HS-5 (cell line): ENCODE results near the gene APCS.
A peak's percentile ranks its signal among the peaks of the same experiment; 100 is the strongest.

ENCODE experiments used
- DNase-seq: peaks from one replicate; pipeline ENCODE4 v3.0.0-alpha.2; 2012; ENCODE audit warnings: low read depth

Gene APCS, protein sequence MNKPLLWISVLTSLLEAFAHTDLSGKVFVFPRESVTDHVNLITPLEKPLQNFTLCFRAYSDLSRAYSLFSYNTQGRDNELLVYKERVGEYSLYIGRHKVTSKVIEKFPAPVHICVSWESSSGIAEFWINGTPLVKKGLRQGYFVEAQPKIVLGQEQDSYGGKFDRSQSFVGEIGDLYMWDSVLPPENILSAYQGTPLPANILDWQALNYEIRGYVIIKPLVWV

GRCh38 chr1:159587461-159587951, at the start of gene APCS:
TSS of gene APCS (plus strand) at chr1:159587826. CDS start at chr1:159587922, 96 bp downstream.
- DNase-seq: no peak

DNA sequence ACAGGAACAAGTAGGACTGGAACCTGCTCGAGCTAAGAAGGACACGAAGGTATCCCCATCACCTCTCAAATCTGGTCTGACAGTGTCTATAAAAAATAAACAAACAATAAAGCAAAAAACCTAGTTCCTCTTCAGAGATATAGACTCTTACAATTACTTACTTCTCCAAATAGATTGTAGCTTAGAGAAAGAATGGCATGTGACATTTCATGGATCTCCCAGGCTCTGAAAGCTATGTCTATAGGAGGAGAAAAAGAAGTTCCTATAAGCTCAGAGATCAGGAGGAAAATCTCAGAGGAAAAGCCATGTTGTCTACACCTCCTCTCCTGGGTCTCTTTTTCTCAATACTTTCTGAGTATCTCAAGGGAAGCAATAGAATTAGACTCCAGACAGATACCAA, 39.5 kb upstream of the APCS start:
- no peak for DNase-seq

GRCh38 chr1:159554261-159554660, 33.4 kb upstream of the APCS start:
- no peak for DNase-seq

DNA sequence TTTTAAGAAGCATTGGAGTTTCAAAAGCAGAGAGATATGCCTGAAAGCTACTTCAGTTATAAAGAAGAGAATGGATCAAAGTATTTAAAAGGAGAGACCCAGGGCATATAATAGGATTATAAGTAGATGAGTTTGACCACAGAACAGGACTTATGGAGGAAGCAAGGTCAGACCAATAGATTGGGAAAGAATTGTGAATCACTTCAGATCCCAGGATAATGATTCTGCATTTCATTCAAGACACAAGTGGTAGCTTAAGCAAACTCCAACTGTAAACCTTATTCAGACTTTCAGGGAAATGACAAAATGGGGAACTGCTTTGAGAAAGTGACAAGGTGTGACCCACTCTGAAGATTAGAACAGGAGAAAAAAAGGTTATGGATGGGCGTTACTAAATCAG, 32.9 kb upstream of the APCS start:
- DNase-seq: no peak

- no peak for DNase-seq
These were observed 30.7 kb upstream of the APCS start for GRCh38 chr1:159556931-159557369.

DNA sequence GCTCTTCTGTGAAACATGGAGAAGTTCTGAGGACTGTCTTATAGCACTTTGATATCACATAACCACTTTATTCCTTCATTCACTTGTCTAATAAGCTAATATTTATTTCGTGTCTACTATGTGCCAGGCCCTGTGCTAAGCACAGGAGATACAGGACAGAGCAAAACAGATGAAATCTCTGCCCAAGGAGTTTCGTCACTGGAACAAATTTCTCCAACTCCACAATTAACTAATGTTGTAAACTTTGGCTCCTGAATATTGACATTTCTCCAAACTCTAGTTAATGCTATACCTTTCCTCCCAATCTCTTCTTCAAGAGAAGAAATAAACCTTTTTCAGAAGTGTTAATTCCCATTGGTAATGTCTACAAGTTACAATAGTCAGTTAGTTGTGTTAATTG, 27.0 kb upstream of the APCS start:
- DNase-seq: no peak

- no peak for DNase-seq
These were observed 26.1 kb upstream of the APCS start for GRCh38 chr1:159561497-159561896.

DNA sequence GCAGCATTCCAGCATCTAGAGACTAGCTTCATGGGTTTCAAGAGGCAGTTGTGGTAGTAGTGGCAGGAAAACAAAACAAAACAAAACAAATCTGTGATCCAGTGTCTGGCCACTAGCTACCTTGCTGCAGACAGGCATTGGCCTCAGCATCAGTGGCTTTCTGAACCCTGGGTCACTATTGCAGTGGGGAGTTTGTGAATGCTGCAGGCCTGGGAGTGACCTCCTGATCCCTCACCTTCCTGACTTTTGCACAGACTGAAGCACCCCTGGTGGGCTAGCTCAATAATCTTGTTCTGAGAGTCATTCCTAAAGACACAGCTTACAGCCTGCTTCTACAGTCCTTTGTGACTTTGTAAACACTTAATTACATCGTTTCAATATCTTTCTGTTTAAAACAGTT, 24.9 kb upstream of the APCS start:
- no peak for DNase-seq

- no peak for DNase-seq
These were observed 10.2 kb upstream of the APCS start for GRCh38 chr1:159577446-159577845.

GRCh38 chr1:159580340-159580739, 7.3 kb upstream of the APCS start:
- DNase-seq: no peak

DNA sequence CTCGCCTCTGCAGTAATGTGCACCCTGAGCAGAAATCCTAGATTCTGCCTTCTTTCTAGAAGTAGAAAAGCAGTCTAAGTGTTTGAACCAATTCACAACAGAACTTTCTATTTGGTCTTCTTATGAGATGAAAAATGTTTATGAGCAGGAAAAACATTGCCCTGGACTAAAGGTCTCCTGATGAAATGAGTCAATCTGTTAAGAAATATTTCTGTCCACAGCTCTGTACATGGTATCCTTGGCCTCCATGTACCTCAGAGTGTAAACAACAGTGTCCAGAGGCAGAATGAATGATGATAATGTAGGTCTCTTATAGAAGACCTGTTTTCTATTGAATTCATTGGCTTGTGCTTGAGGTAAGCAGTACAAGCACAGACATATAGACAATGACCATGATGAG, 6.2 kb upstream of the APCS start:
- DNase-seq: no peak

- no peak for DNase-seq
These were observed 3.1 kb upstream of the APCS start for GRCh38 chr1:159584536-159584935.

DNA sequence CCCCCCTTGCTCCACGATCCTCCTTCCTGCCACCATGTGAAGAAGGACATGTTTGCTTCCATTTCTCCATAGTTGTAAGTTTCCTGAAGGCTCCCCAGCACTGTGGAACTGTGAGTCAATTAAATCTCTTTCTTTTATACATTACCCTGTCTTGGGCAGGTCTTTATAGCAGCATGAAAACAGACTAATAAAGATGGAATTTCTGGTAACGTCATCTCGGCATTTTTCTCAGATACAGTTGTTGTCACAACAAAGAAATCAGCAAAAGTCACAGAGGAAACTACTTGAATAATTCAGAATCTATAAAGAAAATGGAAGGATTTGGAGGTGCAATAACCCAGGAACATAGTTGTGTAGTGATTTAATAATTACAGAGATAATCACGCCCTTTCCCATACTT, 4.4 kb downstream of the APCS start:
- no peak for DNase-seq

- DNase-seq: no peak
These were observed 7.2 kb downstream of the APCS start for GRCh38 chr1:159594625-159595405.

- DNase-seq: peak; percentile 98
These were observed 10.6 kb downstream of the APCS start for GRCh38 chr1:159598196-159598595.

DNA sequence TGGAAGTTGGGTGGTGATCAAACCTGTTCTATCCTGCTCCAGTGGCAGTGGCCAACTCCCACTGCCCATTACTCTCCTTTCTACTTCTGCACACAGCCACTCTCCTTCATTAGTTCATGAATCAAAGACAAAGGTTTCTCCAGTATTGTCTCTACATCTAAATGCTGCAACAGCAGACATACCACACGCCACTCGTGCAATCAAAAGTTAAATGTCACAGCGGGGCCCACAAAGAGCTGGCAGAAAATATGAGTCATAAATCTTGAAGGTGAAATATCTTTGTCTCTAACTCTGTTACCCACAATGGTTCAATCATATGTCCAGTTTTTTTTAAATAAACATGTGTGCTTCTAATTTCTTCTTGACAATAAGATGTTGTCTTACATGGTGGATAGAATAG, 13.3 kb downstream of the APCS start:
- DNase-seq: no peak

DNA sequence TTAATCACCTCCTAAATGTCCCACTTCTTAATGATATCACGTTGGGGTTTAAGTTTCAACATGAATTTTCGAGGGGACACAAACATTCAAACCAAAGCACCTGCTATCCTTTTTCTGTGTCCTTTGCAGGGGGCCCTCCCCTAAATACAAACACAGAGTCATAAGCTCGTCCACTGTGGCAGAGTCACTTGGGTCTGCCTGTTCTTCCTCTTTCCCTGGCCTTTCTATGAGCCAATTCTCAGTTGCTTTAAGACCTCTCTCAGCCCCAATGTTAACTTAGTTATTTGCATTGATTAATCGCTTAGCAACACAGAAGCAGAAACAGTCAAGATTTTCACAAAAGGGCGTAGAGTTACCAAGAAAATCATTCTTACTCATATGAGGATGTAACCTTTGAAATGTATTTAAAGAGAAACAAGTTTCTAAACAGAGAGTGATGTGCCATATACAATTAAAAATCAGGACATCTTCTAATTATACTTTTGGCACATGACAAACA, 14.9 kb downstream of the APCS start:
- no peak for DNase-seq

GRCh38 chr1:159612211-159612885, 24.7 kb downstream of the APCS start:
- DNase-seq: no peak

DNA sequence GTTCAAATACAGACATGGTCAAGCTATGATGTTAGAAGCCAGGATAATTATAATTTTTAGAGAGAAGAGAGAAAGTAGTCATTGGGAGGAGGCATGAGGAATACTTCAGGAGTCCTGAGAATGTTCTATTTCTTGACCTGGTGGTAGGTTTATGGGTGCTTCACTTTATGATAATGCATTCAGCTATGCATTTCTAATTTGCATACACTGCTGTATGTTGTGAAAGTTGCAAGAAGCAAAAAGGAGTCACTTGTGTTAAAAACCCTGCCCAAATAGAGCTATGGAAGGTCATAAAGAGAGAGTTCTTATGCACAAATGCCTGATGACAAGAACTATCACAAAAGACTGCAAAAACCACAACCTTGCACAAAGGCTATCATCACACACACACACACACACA, 45.3 kb downstream of the APCS start:
- no peak for DNase-seq
